H1 (cell line): ENCODE measurements around the gene CFAP97D2. TPM values are rescaled to one million over a fixed set of nuclear protein-coding genes. Genes with fewer than 3 reads are reported as not detected.

Experiments
- CTCF ChIA-PET: fragments of 300-600 bp; sonication (Branson Sonifier 250); formaldehyde crosslinking; loops from one replicate; lab custom pipeline; 2021; ENCODE audit not compliant: partially characterized antibody; lab: Charles Lee
- POLR2A ChIA-PET: fragments of 300-600 bp; sonication (Branson Sonifier 250); formaldehyde crosslinking; loops from one replicate; lab custom pipeline; 2021; ENCODE audit warnings: inconsistent platforms; ENCODE audit not compliant: partially characterized antibody; lab: Charles Lee
- DNase-seq, 2 experiments: peaks; one replicate each; pipeline versions ENCODE4 v3.0.0 to v3.0.0-alpha.2; 2010 to 2022; ENCODE audit warnings: low spot score in 2 of 2, low read depth in 1 of 2, mixed read lengths in 1 of 2
- FAIRE-seq: peaks from 2 replicates; lab custom pipeline; 2011; peaks lifted over from hg19 to GRCh38; lab: Jason Lieb, UNC
- H2AFZ ChIP-seq: 2 replicates; pipeline ENCODE4 v1.8.1; 2012; ENCODE audit warnings: low read length, inconsistent platforms
- H2AK5ac ChIP-seq: 2 replicates; pipeline ENCODE4 v1.6.1; 2013; ENCODE audit warnings: low read depth, low read length
- H2BK120ac ChIP-seq: replicated peaks from 2 replicates; pipeline ENCODE3; 2013; ENCODE audit warnings: low read depth, low read length, inconsistent platforms
- H2BK12ac ChIP-seq: 2 replicates; pipeline ENCODE4 v1.6.1; 2013; ENCODE audit warnings: low read depth, low read length
- H2BK15ac ChIP-seq: 2 replicates; pipeline ENCODE4 v1.6.1; 2013; ENCODE audit warnings: low read length
- H2BK20ac ChIP-seq: 2 replicates; pipeline ENCODE4 v1.6.1; 2013; ENCODE audit warnings: low read length
- H2BK5ac ChIP-seq: 2 replicates; pipeline ENCODE4 v1.6.1; 2013; ENCODE audit warnings: low read depth, low read length
- H3K14ac ChIP-seq: 2 replicates; pipeline ENCODE4 v1.6.1; 2013; ENCODE audit warnings: inconsistent platforms; ENCODE audit not compliant: insufficient read length
- H3K18ac ChIP-seq: 2 replicates; pipeline ENCODE4 v1.6.1; 2013; ENCODE audit warnings: low read length; ENCODE audit errors: extremely low read depth
- H3K23ac ChIP-seq: 2 replicates; pipeline ENCODE4 v1.6.1; 2013; ENCODE audit warnings: inconsistent platforms; ENCODE audit not compliant: insufficient read length
- H3K23me2 ChIP-seq: 2 replicates; pipeline ENCODE4 v1.6.1; 2013; ENCODE audit warnings: low read depth, low read length
- H3K27ac ChIP-seq: 2 replicates; pipeline ENCODE4 v1.6.1; 2011; ENCODE audit warnings: low read depth, low read length, inconsistent platforms
- H3K27me3 ChIP-seq, 4 experiments: replicated peaks in 1 of 4; 1 replicate in 1 of 4; 2 replicates in 3 of 4; pipeline versions ENCODE4 v1.6.1 to v1.8.1; 2011 to 2013; ENCODE audit warnings: low read length in 3 of 4, mild to moderate bottlenecking in 3 of 4, inconsistent platforms in 2 of 4, mixed read lengths in 2 of 4, moderate library complexity in 1 of 4; ENCODE audit not compliant: control insufficient read depth in 3 of 4, insufficient read depth in 3 of 4; ENCODE audit errors: extremely low read depth in 1 of 4
- H3K36me3 ChIP-seq, 4 experiments: 2 replicates each; pipeline versions ENCODE4 v1.6.1 to v1.8.1; 2011 to 2013; ENCODE audit warnings: mild to moderate bottlenecking in 4 of 4, low read length in 3 of 4, moderate library complexity in 2 of 4, control low read depth in 1 of 4, inconsistent platforms in 1 of 4; ENCODE audit not compliant: insufficient read depth in 4 of 4, control insufficient read depth in 2 of 4
- H3K4ac ChIP-seq: replicated peaks from 2 replicates; pipeline ENCODE3; 2013; ENCODE audit warnings: low read length, low read depth, mixed read lengths, inconsistent platforms; ENCODE audit not compliant: insufficient read length
- H3K4me1 ChIP-seq, 4 experiments: replicated peaks in 1 of 4; 1 replicate in 1 of 4; 2 replicates in 3 of 4; pipeline versions ENCODE4 v1.6.1 to v1.8.1; 2011 to 2013; ENCODE audit warnings: low read length in 3 of 4, inconsistent platforms in 2 of 4, mixed read lengths in 1 of 4; ENCODE audit not compliant: insufficient read depth in 4 of 4, control insufficient read depth in 3 of 4
- H3K4me2 ChIP-seq, 2 experiments: 2 replicates each; pipeline versions ENCODE4 v1.6.1 to v1.8.1; 2011 to 2013; ENCODE audit warnings: low read depth in 2 of 2, low read length in 2 of 2, control low read depth in 1 of 2, inconsistent platforms in 1 of 2, mild to moderate bottlenecking in 1 of 2; ENCODE audit not compliant: insufficient read depth in 1 of 2
- H3K4me3 ChIP-seq, 4 experiments: fragments of 200-600, 300-600 bp in 1 of 4; sonication (generic), shearing (Covaris generic), sonication (Bioruptor Twin) in 1 of 4; 2 replicates each; pipeline versions ENCODE4 v1.5.1 to v1.8.1; 2011 to 2016; ENCODE audit warnings: low read length in 4 of 4, low read depth in 3 of 4, control low read depth in 2 of 4, inconsistent platforms in 2 of 4, mild to moderate bottlenecking in 2 of 4, mixed read lengths in 1 of 4, moderate library complexity in 1 of 4; ENCODE audit not compliant: insufficient read depth in 2 of 4; ENCODE audit errors: extremely low read depth in 1 of 4
- H3K56ac ChIP-seq: replicated peaks from 2 replicates; pipeline ENCODE3; 2013; ENCODE audit warnings: low read depth, mild to moderate bottlenecking, mixed read lengths, low read length, inconsistent platforms; ENCODE audit not compliant: insufficient read length
- H3K79me1 ChIP-seq: 2 replicates; pipeline ENCODE4 v1.6.1; 2013; ENCODE audit warnings: low read depth, low read length, control low read depth
- H3K79me2 ChIP-seq, 2 experiments: 2 replicates each; pipeline versions ENCODE4 v1.6.1 to v1.8.1; 2012 to 2013; ENCODE audit warnings: low read length in 2 of 2, mild to moderate bottlenecking in 2 of 2, inconsistent platforms in 1 of 2; ENCODE audit not compliant: insufficient read depth in 2 of 2, control insufficient read depth in 1 of 2
- H3K9ac ChIP-seq, 4 experiments: replicated peaks in 1 of 4; 1 replicate in 1 of 4; 2 replicates in 3 of 4; pipeline versions ENCODE4 v1.6.1 to v1.8.1; 2011 to 2013; ENCODE audit warnings: low read depth in 3 of 4, low read length in 3 of 4, control low read depth in 2 of 4, mild to moderate bottlenecking in 2 of 4, moderate library complexity in 2 of 4, inconsistent platforms in 1 of 4; ENCODE audit errors: extremely low read depth in 1 of 4
- H3K9me3 ChIP-seq, 2 experiments: 2 replicates each; pipeline versions ENCODE4 v1.6.1 to v1.8.1; 2012 to 2013; ENCODE audit warnings: mild to moderate bottlenecking in 2 of 2, moderate library complexity in 2 of 2, control low read depth in 1 of 2, inconsistent platforms in 1 of 2, low read depth in 1 of 2, low read length in 1 of 2, mixed read lengths in 1 of 2; ENCODE audit not compliant: insufficient read depth in 2 of 2
- H4K20me1 ChIP-seq, 2 experiments: replicated peaks in 1 of 2; 2 replicates each; pipeline versions ENCODE3 to v1.8.1; 2011 to 2013; ENCODE audit warnings: inconsistent platforms in 2 of 2, low read length in 2 of 2, mild to moderate bottlenecking in 1 of 2; ENCODE audit not compliant: insufficient read depth in 2 of 2, control insufficient read depth in 1 of 2
- H4K5ac ChIP-seq: 2 replicates; pipeline ENCODE4 v1.6.1; 2013; ENCODE audit warnings: low read length, low read depth, mixed read lengths, inconsistent platforms; ENCODE audit not compliant: insufficient read length
- H4K8ac ChIP-seq: 2 replicates; pipeline ENCODE4 v1.8.0; 2013; ENCODE audit warnings: mild to moderate bottlenecking, moderate library complexity, low read length, inconsistent platforms; ENCODE audit not compliant: insufficient read depth; ENCODE audit errors: extremely low read depth
- H4K91ac ChIP-seq: replicated peaks from 2 replicates; pipeline ENCODE3; 2013; ENCODE audit warnings: low read length, mixed read lengths, inconsistent platforms; ENCODE audit not compliant: insufficient read length
- CHD2 ChIP-seq: IDR thresholded peaks from 2 replicates; pipeline ENCODE4 v1.6.1; 2012; ENCODE audit warnings: low read length, improper control_type of control experiment
- EZH2 ChIP-seq: fragments of 200-600 bp; sonication (generic); IDR thresholded peaks from 2 replicates; pipeline ENCODE4 v1.7.1; 2012; ENCODE audit warnings: low read depth, mild to moderate bottlenecking, moderate library complexity, low read length, inconsistent platforms; ENCODE audit not compliant: severe bottlenecking
- GABPA ChIP-seq: IDR thresholded peaks from 2 replicates; pipeline ENCODE4 v1.6.1; 2011; ENCODE audit warnings: mild to moderate bottlenecking, low read length, moderate library complexity, borderline replicate concordance; ENCODE audit not compliant: insufficient read depth
- NANOG ChIP-seq: IDR thresholded peaks from 2 replicates; pipeline ENCODE4 v1.6.1; 2011; ENCODE audit warnings: low read length, low read depth, mild to moderate bottlenecking, inconsistent platforms; ENCODE audit not compliant: insufficient read depth, poor library complexity, severe bottlenecking
- NRF1 ChIP-seq: IDR thresholded peaks from 2 replicates; pipeline ENCODE4 v1.6.1; 2011; ENCODE audit warnings: mild to moderate bottlenecking, low read depth, low read length, improper control_type of control experiment
- WGBS, 2 experiments: shearing (Covaris generic) in 1 of 2; methylation state at CpG; one replicate each; pipeline versions ENCODE4 v1.1.6 to v1.1.7; 2013 to 2015; ENCODE audit warnings: low lambda C conversion rate in 2 of 2, mixed read lengths in 2 of 2, inconsistent platforms in 1 of 2, low coverage in 1 of 2, missing lambda C conversion rate in 1 of 2; ENCODE audit not compliant: insufficient replicate concordance in 2 of 2, insufficient coverage in 1 of 2, insufficient read length in 1 of 2; ENCODE audit errors: extremely low coverage in 1 of 2, missing lambda C conversion rate in 1 of 2; 5-methylcytosine and 5-hydroxymethylcytosine counted together
- polyA plus RNA-seq, 7 experiments: library from polyadenylated mRNA; depleted of rRNA in 3 of 7; stranded (reverse) in 5 of 7; unstranded in 2 of 7; fragments of >200 nt in 5 of 7; fragments of 200-250 nt in 2 of 7; gene quantifications; 1 replicate in 5 of 7; 2 replicates in 1 of 7; 4 replicates in 1 of 7; pipeline versions ENCODE4 v1.2.1 to v1.2.3, GENCODE V29; 2011 to 2013; ENCODE audit warnings: missing spikeins in 2 of 7, mixed read lengths in 2 of 7
- total RNA-seq: library from RNA; stranded (reverse); fragmentation: NEBNext Ultra II Directional; extraction: Animal tissue kit (Norgen Biotek cat#: 25700); gene quantifications from 2 replicates; pipeline ENCODE4 v1.2.1, GENCODE V29; 2021
- TF ChIP-seq, protein P1 (sequence below), 3 experiments: IDR thresholded peaks; 1 replicate in 2 of 3; 2 replicates in 1 of 3; pipeline versions ENCODE4 v1.5.1 to v1.6.1; 2011; ENCODE audit warnings: low read length in 3 of 3, mild to moderate bottlenecking in 3 of 3, inconsistent platforms in 2 of 3, low read depth in 1 of 3, moderate library complexity in 1 of 3; ENCODE audit not compliant: insufficient read depth in 1 of 3; ENCODE audit errors: control extremely low read depth in 1 of 3

Gene CFAP97D2
- total and polyA plus RNA-seq, 2 of the 8 experiments (the other 6 are each of a cell fraction or from before 2014, with no cell fraction given): not detected

DNA sequence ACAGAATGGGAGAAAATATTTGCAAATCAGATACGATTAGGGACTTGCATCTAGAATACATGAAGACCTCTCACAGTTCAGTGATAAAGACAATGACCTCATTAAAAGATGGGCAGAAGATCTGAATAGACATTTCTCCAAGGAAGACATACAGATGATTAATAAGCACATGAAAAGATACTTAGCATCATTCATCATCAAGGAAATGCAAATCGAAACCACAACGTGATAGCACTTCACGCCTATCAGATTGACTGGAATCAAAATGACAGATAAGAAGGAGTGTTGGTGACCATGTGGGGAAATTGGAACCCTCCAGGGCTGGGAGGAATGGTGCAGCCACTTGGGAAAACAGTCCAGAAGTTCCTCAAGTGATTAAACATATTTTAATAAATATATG, 25.8 kb downstream of the CFAP97D2 start:
- H2BK20ac ChIP-seq: no peak overlapping the region
- peaks cover 21 to 22% of the 10 kb centered on the region in 2 experiments for H3K9me3 ChIP-seq
- H3K14ac ChIP-seq: no peak overlapping the region
- no peak overlapping the region for H3K56ac ChIP-seq
- H3K27ac ChIP-seq: no peak overlapping the region
- no peak overlapping the region for H3K4me3 ChIP-seq
- no peak overlapping the region for H4K91ac ChIP-seq
- H3K23ac ChIP-seq: no peak overlapping the region
- H3K23me2 ChIP-seq: no peaks in the 10 kb centered on the region; the same call in 1 of the 2 replicates
- no peak overlapping the region for H3K4ac ChIP-seq
- H3K79me1 ChIP-seq: no peaks in the 10 kb centered on the region
- peaks cover 0 to 4% (median 2%) of the 10 kb centered on the region in 4 experiments; a peak in 4 of 7 replicates for H3K4me1 ChIP-seq
- CTCF ChIA-PET: no interaction called here
- no peak overlapping the region for H2AFZ ChIP-seq
- no peak overlapping the region for H3K18ac ChIP-seq
- DNase-seq (no peak), FAIRE-seq (no peak)
- H3K27me3 ChIP-seq: no peaks in the 10 kb centered on the region
- no peak overlapping the region for H2BK5ac ChIP-seq
- WGBS, 2 experiments: 91% methylated on average over 4 of the region's 4 CpGs; no CpG with 5 or more reads in 1 of the 2 experiments
- H4K8ac ChIP-seq: no peak overlapping the region
- TF ChIP-seq GABPA (no peak), NANOG (no peak), EZH2 (no peak), CHD2 (no peak), NRF1 (no peak)
- TF ChIP-seq, protein P1, sequence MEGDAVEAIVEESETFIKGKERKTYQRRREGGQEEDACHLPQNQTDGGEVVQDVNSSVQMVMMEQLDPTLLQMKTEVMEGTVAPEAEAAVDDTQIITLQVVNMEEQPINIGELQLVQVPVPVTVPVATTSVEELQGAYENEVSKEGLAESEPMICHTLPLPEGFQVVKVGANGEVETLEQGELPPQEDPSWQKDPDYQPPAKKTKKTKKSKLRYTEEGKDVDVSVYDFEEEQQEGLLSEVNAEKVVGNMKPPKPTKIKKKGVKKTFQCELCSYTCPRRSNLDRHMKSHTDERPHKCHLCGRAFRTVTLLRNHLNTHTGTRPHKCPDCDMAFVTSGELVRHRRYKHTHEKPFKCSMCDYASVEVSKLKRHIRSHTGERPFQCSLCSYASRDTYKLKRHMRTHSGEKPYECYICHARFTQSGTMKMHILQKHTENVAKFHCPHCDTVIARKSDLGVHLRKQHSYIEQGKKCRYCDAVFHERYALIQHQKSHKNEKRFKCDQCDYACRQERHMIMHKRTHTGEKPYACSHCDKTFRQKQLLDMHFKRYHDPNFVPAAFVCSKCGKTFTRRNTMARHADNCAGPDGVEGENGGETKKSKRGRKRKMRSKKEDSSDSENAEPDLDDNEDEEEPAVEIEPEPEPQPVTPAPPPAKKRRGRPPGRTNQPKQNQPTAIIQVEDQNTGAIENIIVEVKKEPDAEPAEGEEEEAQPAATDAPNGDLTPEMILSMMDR (IDR thresholded peaks at IDR 0.05; ENCODE audit: control extremely low read depth in 1 of 3, insufficient read depth in 1 of 3, low read depth in 1 of 3, low read length in 3 of 3): no peak
- no peak overlapping the region for H2BK120ac ChIP-seq
- H4K20me1 ChIP-seq: no peaks in the 10 kb centered on the region
- no peaks in the 10 kb centered on the region for H3K79me2 ChIP-seq
- POLR2A ChIA-PET: no interaction called here
- H3K36me3 ChIP-seq: no peaks in the 10 kb centered on the region
- H4K5ac ChIP-seq: no peak overlapping the region
- no peak overlapping the region for H3K9ac ChIP-seq
- no peak overlapping the region for H2BK15ac ChIP-seq
- H3K4me2 ChIP-seq: no peak overlapping the region
- no peak overlapping the region for H2BK12ac ChIP-seq
- no peak overlapping the region for H2AK5ac ChIP-seq
